DMS53 treated with DMSO at 0.1 percent for 48 hours (cell line): ENCODE data around the gene MEOX2.

Experiments
- DNase-seq: peaks from one replicate; lab custom pipeline; 2025; ENCODE audit not compliant: unreplicated experiment; lab: John Stamatoyannopoulos, UW

The MEOX2 gene

DNA sequence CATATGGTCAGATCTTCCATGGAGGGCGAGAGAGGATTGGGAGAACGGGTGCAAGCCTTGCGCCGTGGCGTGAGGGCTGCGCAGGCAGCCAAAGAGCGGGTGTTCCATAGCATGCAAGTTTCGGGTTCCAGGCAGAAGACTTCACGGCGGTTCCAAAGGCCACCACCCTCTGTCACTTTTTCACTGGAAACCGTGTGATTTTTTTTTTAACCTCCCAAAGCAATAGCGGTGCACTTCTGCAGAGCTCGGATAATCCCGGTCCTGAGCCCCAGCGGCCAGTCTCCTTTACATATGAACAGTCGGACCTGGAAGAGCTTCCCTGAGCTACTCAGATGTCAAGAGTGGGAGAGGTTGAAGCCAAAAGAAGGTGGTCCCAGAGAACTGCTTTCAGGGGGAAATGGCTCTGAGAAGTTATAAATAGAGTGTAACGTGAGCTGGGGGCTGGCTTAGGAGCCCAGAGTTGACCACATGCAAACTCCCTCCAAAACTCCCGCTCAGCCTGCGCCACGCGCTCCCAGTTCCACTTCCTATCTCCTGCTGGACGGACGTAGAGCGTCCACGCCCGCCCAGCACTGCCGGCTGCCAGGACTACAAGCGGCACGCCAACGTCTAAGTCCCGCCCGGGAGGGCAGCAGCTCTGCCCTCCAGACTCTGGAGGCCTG lies at the start of gene MEOX2:
MEOX2 (minus strand) TSS at position 389 of the 662 bp plus-strand sequence; CDS start at position 108, 281 bp downstream.
- peak; percentile 75 for DNase-seq

DNA sequence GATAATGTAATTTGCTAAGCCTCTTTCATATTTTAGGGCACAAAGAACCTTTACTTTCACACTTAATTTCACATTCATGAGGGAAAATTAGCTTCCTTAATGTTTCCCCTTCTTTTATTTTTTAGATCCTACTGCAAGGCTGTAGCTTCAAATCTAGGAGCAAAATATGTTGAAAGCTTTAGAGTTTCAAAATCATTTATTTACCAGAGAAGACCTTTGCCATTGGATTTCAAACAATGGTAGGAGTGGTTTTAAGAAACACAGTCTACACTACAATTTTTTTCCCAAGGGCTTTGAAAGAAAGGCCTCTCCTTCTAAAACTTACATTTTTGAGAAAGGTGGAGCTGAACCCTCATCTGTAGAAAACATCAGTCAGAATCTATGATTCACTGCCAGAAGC lies 43.3 kb upstream of the MEOX2 start:
- DNase-seq: no peak

DNA sequence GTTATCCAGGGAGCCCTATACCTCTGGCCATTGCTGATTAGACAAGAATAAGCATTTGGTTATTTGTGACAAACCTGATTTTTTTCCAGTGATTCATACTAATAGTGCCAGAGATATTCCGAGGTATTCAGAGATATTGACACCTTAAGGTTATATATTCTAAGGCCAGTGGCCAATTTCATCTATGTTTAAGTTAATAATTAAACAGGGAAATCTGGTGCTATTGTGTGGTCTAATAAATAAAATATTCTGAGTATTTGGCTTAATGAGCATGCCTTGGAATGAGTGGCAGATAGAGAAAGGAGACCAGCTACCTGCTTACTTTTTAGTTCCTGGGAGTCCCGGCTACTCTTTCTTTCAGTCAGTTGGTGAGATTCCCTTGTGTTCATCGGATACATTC lies 38.6 kb upstream of the MEOX2 start:
- no peak for DNase-seq

DNA sequence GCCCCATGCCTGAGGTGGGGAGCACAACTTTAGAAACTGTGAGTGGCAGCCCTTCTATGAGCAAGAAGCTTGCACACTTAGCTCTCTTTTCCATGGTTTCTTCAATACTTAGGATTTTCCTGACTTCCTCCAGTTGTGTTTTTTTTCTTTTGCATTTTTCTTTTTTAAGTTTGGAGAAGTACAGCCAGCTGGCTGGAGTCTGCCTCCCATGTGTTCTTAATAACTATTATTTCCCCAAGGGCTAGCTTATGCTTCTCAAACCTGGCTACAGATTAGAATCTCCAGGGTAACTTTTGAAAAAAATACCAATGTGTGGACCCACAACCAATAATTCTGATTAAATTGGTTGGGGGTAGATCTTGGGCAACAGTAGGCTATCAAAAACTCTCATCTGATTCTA lies 37.4 kb upstream of the MEOX2 start:
- no peak for DNase-seq

DNA sequence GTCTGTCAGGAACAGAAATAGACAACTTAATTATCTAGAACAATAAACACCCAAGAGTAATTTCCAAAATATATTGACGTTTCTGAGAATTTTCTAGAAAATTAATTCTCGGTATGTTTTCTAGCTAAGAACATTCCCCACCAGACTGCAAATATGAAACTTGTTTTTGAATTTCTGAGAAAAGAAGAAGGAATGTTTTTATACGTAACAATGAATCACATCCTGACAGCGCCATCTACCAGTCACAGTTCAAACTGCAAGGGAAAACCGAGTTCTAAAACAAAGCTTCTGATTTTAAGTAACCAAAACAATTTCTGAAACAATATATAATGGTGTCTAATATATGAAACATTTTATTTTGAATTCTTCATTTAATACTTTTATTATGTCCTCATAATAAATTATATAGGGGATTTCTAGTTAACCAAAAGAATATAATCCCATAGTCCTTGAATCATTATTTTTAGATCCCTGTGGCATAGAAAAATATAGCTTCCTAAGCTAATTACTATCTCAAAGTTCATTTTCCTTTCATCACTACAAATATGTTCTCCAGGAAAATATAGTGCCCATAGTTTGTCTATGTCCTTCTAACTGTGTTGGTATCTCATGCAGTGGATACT lies 34.5 kb upstream of the MEOX2 start:
- DNase-seq: peak; percentile 55

DNA sequence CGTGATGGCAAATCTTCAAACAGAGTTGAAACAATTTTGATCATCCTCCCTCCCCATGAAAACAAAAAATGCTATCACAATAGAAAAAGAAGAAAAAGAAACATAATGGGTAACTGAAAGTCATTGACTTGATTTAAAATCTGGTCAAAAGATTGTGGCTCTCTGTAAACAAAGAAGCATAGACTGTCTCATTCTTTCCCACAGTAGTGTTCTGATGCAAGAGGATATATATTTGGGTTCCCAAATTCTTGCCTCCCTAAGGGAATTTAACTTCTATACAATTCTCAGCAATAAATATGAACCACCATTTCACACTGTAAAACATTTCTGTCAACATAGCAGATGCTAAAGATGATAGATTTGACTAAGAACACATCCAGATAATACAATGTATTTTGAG lies 32.8 kb upstream of the MEOX2 start:
- no peak for DNase-seq

DNA sequence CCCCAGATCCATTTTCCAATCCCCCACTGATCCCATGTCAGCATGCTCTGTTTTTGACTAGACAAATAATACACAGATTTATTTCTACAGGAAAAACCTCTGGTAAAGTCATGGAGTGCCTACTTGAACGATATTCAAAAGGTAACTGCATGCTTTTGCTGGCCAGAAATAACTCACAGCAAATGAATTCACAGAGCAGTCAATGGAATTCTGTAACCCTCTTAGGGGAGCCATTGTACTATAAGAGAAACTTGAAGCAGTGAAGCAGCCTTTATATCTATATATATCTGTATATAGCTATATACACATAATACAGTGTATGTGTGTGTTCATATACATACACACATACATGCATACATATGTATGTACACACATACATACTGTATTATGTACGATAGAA lies 29.0 kb upstream of the MEOX2 start:
- no peak for DNase-seq

DNA sequence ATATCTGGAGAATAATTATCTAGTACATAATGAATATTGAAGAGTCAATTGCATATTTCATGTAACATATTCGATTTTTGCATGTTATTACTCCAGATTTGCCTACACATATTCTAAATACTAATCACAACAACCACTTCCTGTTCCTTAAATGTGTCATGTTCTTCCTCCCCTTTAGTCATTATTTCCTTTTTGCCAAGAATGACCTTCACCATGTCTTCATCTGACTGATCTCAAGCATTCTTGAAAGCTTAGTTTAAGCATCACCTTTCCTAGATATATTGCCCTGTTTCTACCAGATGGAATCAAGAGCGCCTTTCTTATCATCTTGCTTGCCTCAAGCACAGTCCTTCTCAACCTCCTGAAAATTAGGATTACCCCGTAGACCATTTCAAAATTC lies 23.5 kb upstream of the MEOX2 start:
- no peak for DNase-seq

DNA sequence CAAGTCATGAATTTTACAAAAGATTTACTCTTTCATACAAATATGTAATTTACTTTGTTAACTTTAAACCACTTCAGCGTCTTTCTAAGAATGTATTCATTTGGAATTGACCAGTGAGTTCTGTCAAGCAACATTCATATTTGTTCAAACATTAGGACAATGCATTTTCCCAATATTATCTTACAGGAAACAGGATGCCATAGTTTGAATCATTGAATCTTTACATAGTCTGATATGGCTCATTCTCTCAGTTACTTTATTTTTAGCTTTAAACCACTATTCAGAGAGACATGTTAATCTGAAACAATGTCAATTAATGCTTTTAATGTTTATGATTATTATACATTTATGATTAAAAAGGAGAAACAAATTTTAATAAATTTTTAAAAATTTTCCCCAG lies 21.1 kb upstream of the MEOX2 start:
- no peak for DNase-seq

DNA sequence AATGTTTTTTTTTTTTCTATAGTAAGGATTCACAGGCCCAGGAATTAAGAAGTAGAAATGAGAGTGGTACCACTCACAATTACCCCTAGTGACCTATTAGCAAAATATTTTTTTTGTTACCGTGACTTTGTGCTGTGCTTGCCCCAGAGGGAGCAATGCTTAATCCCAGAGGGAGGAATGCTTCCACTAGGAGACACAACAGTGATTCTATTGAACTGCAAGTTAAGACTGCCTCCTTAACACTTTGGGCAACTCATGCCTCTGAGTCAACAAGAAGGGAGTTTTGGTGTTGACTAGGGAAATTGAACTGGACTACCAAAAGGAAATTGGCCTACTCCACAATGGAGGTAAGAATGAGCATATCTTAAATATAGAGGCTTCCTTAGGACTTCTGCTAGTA lies 17.2 kb upstream of the MEOX2 start:
- DNase-seq: no peak

DNA sequence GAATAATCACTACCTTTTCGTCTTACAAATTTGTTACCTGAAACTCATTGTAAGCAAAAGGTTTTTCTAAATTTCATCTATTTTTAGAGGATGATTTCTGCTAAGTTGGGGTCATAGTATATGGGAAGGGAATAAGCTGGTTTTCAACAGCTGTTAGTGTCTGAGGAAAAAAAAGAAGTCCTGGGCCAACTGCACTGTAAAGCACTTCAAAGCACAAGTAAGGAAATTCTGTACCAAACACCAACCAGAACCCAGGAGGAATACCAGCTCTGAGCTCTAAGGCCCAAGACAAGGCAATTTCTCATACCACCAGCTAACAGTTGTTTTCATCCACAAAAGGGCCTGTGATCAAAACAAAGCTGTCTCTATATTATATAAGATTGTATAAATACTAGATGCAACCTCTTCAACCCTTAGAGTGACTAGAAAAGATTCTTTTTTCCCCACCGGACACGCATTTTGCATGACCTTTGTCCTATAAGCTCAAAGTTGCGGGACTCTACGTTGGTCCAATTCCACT lies 6.1 kb upstream of the MEOX2 start:
- DNase-seq: no peak

DNA sequence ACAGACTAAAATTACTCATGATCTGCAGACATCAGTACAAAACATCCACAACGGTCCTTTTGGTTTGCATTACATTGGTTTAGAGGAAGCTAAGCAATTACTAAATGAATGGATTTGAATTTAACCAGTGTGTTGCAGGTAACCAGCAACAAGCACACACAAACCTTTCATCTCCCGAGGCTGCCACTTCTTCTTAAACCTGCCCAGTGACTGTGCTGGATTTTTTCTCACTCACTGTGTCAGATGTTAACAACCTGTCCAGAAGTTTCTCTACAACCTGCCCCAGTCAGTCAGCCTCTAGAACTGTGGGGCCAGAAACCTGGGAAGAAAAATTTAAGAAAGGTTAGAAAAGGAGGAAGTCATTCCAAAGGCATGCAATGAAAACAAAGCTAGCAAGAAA lies 2.4 kb upstream of the MEOX2 start:
- DNase-seq: no peak

DNA sequence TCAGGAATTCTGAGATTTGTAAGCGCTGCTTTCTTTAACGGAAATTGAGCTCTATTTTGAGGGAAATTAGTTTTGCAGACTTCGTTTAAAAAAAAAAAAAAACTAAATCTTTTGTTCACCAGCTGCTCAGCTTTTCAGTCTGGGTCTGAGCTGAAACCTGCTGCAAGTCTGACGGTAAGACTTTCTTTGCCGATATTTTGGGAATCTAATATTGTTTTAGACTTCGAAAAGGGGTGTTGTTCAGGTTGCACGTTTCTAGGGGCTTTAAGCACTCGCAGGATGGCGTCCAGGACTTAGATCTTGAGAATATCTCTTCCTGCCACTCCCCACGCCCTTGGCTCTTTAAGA lies 1.8 kb upstream of the MEOX2 start:
- no peak for DNase-seq

DNA sequence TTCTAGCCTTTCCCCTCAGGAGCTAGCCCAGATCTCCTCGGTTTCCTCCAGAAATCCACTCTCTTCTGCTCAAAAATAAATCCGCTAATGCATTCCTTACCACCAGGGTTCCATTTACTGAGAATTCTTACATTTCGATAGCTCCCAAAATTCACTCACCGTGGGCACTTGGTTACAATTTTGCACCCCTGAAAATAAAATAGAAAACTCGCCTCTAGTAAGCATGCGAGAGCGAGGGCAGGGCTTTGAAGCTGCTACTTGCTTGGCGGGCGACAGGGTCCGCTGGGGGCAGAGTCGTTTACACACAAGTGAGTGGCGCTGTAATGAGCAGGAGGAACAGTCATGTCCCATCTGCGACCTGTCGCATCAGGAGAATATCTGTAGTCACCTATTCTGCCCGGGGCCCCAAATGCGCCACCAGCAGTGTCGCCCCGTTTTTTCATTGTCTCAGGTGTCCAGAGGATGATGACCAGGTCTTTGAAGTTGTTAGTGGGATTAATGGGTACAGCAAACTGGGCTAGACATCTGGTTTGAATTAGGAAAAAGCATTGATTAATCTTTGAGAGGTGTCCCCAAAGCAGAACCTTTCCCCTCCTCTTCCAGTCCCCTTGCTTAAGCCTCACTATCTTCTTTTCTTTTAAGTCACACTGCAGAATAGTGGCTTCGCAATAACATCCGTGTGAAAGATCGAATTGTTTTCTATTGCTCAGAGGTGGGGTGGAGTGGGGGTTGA lies 1.2 kb upstream of the MEOX2 start:
- no peak for DNase-seq

DNA sequence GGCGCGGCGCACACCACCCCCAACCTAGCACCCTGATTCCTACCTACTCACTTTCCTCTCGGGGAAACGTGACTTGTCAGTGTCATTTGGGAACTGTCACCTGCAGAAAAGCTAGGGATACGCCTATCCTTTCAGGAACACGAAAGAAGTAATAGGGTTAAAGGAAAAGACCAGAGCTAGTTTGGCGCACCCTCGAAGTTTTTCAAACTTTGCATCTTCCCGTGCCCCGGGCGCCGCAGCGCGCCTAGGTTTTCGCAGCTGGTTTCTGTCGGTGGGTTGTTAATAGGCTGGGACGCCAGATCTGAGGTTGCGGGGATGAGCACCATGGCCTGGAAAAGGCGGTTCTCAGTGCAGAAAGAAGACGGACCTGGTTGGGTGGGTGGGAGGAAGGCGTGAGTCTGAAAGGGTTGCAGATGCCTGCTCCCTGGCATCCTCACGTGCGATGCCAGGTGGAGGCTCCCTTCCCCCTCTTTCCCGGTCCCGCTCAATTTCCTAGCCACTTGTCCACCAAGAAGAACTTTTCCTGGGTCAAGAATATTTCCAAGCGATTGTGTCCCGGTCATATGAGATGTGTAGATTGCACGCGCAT lies 568 bp upstream of the MEOX2 start:
- no peak for DNase-seq

DNA sequence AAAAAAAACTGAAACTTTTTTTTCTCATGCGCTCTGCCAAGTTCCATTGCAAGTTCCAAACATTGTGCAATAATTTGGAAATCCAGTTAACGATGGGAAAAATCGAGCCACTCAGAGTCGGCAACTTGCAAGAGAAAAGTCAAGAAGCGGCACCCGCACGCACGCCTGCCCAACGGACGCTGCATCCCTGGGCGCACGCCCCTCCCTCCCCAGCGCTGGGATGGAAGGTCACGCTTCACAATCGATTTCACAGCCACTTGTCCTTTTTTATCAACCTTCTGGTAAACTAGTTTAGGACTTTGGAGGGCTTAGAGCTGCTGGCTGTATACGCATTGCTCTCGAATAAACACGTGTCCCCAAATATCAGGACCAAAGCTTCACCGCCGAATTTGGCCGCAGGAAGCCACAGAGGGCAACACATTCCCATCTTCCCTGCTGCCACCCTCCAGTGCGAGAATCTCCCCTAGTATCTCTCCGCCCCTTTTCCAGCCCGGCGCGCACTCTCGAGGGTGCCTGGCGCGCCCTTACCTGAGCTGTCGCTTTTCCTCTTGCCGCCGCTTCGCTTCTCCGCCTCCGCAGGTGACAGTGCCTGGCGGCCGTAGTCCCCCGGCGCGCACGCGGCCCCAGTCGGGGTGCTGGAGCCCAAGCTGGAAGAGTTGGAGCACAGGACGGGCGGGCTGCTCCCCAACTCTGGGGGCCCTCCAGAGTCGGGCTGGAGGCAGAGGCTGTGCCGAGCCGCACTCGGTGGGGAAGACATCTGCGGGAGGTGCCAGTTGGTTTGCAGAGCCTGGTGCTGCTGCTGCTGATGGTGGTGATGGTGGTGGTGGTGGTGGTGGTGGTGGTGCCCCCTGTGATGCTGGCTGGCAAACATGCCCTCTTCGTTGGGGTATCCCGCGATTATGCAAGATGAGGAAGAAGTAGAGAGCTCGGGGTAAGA lies 857 bp downstream of the MEOX2 start:
- DNase-seq: peak; percentile 70

DNA sequence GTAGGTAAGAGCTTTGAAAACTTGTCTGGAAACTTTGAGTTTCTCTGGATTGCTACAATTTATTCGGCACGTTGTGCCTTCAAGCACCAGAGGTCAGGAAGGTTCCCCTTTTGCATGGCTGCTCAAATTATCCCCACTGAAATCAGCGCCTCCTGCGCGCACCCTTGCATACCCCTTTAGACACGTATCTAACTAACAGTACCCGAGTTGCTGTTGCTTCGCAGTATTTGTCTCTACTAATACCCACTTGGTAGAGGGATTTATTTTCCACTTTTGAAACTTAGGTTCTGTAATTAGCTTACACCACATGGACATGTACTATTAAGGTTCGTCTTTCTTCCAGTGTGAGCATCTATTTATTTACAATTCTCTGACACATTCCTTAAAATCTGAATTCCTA lies 1.6 kb downstream of the MEOX2 start:
- DNase-seq: no peak

DNA sequence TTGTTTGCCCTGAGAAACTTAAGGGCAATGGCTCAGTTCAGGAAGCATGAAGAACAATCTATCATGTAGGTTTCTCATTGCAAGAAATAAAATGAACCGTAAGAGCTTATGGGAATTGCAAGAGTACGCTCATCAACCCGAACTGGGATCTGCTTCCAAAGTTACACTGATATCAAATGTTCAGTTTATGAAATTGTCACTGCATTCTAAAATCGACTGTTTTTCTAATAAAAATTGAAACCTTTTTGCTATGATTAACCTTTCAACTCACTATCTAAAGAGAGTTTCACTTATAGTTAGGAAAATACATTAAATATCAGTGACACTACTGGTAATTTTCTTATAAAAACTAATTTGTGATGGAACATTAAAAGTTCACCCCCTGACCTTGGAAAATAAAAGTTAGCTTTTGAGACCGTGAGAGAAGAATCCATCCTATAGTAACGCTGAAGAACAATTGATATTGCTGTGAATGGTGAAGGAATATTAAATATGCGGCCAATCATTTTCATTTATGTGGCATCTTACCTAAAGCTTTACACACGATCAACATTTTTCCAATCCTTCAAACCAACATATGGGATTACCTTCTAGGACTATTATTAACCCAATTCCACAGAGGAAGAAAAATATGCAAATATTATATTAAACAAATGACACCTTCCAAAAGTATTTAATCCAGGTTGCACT lies 2.2 kb downstream of the MEOX2 start:
- DNase-seq: no peak

DNA sequence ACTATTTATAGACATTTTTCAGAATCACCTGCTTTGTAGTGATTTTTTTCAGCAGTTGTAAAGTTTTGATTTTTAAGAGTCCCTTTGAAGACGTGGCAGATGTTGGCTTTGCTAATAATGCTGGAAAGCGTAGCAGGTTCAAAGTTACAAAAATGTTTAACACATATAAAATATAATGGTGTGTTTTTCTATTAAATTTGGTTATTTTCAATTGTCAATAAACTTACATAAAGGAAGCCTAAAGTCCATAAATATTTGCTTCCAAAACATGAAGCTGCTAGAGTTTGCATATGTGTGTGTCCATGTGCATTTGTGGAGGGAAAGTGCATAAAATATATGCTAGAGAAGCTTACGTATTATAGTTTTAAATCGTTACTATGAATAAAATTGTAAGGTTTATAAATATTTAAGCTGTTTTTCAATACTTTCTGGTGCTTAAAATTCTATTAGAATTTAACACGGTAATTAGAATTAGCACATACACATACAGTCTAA lies 3.7 kb downstream of the MEOX2 start:
- no peak for DNase-seq

DNA sequence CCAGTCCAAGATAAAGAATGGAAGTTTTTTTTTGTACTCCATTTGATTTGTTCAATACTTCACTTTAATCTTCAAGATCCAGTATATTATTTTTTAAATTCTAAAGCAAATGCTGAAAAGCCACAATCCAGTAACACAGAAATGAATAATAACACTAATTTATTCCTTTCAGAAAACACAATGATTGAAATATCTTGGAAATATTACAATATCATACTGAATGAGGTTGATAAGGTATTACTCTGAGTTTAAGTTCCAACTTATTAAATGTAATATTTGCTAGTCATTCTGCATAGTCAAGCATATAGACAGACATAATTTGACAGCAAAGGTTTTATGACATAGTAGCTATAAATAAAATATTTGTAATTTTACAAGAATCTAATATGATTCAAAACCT lies 4.4 kb downstream of the MEOX2 start:
- DNase-seq: no peak
